Measurements from ENCODE around the gene MRPS33.
A peak's percentile ranks its signal among the peaks of the same experiment; 100 is the strongest.

MRPS33 gene

DNA sequence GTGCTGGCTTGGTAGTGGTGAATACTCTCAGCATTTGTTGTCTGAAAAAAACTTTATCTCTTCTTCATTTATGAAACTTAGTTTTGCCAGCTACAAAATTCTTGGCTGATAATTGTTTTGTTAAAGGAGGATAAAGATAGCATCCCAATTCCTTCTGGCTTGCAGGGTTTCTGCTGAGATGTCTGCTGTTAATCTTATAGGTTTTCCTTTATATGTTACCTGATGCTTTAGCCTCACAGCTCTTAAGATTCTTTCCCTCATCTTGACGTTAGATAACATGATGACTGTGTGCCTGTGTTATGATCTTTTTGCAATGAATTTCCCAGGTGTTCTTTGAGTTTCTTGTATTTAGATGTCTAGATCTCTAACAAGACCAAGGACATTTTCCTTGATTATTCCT is 9.9 kb upstream of the MRPS33 start:
- DNase-seq (ENCODE audit: low read depth) = no peak
- TF ChIP-seq, protein P1, sequence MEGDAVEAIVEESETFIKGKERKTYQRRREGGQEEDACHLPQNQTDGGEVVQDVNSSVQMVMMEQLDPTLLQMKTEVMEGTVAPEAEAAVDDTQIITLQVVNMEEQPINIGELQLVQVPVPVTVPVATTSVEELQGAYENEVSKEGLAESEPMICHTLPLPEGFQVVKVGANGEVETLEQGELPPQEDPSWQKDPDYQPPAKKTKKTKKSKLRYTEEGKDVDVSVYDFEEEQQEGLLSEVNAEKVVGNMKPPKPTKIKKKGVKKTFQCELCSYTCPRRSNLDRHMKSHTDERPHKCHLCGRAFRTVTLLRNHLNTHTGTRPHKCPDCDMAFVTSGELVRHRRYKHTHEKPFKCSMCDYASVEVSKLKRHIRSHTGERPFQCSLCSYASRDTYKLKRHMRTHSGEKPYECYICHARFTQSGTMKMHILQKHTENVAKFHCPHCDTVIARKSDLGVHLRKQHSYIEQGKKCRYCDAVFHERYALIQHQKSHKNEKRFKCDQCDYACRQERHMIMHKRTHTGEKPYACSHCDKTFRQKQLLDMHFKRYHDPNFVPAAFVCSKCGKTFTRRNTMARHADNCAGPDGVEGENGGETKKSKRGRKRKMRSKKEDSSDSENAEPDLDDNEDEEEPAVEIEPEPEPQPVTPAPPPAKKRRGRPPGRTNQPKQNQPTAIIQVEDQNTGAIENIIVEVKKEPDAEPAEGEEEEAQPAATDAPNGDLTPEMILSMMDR (IDR thresholded peaks at IDR 0.05; ENCODE audit: insufficient read depth, low read depth, low read length, missing control alignments) = no peak
- H3K4me3 ChIP-seq (ENCODE audit: low read depth, low read length) = no peak overlapping the region

DNA sequence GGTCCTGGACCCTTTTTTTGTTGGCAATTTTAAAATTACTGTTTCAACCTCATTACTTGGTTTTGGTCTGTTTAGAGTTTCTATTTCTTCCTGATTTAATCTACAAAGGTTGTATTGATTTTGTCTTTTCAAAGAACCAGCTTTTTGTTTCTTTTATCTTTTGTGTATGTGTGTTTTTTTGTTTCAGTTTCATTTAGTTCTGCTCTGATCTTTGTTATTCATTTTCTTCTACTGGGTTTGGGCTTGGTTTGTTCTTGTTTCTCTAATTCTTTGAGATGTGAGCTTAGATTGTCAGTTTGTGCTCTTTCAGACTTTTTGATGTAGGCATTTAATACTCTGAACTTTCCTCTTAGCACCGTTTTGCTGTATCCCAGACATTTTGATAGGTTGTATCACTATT is 8.5 kb upstream of the MRPS33 start:
- DNase-seq (ENCODE audit: low read depth) = no peak
- TF ChIP-seq, protein P1 (IDR thresholded peaks at IDR 0.05; ENCODE audit: insufficient read depth, low read depth, low read length, missing control alignments) = no peak
- H3K4me3 ChIP-seq (ENCODE audit: low read depth, low read length) = no peak overlapping the region

DNA sequence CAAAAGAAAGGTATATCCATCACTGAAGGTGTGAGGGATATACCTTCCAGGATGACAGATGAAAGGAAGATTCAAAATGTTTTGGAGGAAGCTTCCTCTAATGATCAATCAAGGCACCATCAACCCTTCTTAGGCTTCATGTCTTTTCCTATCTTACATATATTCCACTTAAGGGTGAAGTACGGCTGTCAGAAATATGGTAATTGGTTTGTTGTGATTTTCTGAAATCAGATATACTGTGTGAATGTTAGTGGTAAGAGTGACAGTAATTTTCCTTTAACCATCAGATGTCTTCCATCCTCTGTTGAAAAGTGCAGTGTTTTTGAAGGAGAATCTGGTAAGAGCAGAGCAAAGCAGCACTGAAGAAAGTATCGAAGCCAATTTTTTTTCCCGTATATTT is 2.8 kb upstream of the MRPS33 start:
- no peak overlapping the region for H3K4me3 ChIP-seq (ENCODE audit: low read depth, low read length)
- TF ChIP-seq, protein P1 (IDR thresholded peaks at IDR 0.05; ENCODE audit: insufficient read depth, low read depth, low read length, missing control alignments) = no peak
- DNase-seq (ENCODE audit: low read depth) = no peak

DNA sequence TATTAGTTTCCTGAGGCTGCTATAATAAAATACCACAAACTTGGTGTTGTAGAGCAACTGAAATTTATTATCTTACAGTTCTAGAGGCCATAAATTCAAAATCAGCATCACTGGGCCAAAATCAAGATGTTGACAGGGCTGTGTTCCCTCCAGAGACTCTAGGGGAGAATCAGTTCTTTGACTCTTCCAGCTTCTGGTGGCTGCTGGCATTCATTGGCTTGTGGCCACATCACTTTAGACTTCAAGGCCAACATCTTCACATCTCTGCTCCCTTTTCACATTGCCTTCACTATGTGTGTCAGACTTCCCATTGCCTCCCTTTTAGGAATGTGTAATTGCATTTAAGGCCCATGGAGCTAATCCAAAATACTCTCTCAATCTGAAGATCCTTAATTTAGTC is 1.6 kb upstream of the MRPS33 start:
- TF ChIP-seq, protein P1 (IDR thresholded peaks at IDR 0.05; ENCODE audit: insufficient read depth, low read depth, low read length, missing control alignments) = no peak
- no peak for DNase-seq (ENCODE audit: low read depth)
- H3K4me3 ChIP-seq (ENCODE audit: low read depth, low read length) = no peak overlapping the region

DNA sequence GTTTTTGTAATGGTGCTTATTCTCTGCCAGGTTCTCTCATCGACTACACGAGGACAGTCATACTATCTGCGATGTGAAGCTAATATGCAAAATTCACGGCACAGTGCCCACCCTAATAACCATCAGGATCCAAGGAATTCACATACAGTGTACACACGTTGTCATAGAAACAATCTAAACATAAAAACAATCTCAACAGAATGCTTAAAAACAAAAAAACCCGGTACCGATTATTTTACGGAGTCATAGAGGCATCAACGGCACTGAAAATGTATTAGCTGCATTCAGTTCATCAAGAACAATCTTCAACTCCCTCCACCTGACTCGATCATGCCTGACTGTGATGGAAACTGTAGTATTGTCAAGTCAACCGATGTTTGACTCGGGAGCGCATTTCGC is 628 bp downstream of the MRPS33 start:
- H3K4me3 ChIP-seq (ENCODE audit: low read depth, low read length) = peak overlapping the region; percentile 86
- no peak for DNase-seq (ENCODE audit: low read depth)
- TF ChIP-seq, protein P1 (IDR thresholded peaks at IDR 0.05; ENCODE audit: insufficient read depth, low read depth, low read length, missing control alignments) = no peak

DNA sequence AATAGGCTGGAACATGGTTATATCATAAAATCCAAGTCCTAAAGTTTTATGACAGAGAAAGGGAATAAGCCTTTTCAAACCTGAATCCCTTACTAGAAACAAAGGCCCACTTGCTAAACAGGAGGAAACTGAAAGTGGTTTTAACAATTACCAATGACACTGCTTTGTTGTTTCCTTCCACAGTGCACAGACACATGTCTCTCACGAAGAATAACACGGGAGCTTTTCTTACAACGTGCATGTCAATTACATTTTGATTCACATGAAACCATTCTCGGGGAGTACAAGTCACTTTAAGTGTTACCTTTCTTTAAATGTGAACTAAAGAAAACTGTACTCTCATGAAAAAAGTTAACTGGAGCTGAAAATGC is 1.4 kb downstream of the MRPS33 start:
- H3K4me3 ChIP-seq (ENCODE audit: low read depth, low read length) = peak overlapping the region; percentile 86
- peak; percentile 28 for DNase-seq (ENCODE audit: low read depth)
- TF ChIP-seq, protein P1 (IDR thresholded peaks at IDR 0.05; ENCODE audit: insufficient read depth, low read depth, low read length, missing control alignments) = no peak

DNA sequence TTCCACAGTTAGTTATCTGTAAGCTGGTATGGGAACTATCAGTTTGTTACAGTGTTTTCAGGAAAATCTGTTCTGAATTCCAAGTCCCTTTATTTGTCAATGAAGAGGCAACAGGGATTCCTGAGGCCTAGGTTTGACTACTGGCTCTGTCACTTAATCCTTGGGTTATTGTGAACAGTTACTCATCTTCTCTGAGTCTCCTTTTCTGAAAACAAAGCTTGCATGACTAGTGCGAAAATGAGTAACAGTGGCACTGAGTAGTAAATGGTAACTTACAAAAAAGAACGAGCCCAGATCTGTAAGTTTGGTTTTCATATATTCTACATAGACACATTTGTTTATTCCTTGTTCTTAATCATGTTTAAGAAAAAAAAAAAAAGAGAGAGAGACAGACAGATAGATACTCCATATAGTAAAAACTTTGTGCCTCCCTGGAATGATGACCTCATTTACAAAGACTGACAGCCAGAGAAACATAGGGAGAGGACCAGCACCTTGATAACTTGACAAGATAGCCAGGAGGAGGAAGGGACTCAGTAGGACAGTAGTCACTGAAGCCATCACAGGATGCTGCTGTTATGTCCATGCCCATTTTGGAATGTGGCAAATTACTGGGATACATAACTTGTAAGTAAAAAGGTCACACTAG is 1.9 kb downstream of the MRPS33 start:
- DNase-seq (ENCODE audit: low read depth) = no peak
- H3K4me3 ChIP-seq (ENCODE audit: low read depth, low read length) = no peak overlapping the region
- TF ChIP-seq, protein P1 (IDR thresholded peaks at IDR 0.05; ENCODE audit: insufficient read depth, low read depth, low read length, missing control alignments) = no peak

Data from GM12865 (cell line).